Chondrocyte (in vitro differentiated cells): ENCODE measurements around the gene FBXO34. TPM values are rescaled to one million over a fixed set of nuclear protein-coding genes. Genes with fewer than 3 reads are reported as not detected.
A peak's percentile ranks its signal among the peaks of the same experiment; 100 is the strongest.

ENCODE experiments used
- DNase-seq: peaks from one replicate; pipeline ENCODE4 v3.0.0; 2021; ENCODE audit warnings: mixed read lengths, low spot score
- H3K27ac Mint-ChIP-seq: one replicate; pipeline ENCODE4 v1.8.0; 2021; ENCODE audit warnings: mild to moderate bottlenecking, moderate library complexity, mixed read lengths; ENCODE audit not compliant: unreplicated experiment
- H3K27me3 Mint-ChIP-seq: 2 replicates; pipeline ENCODE4 v1.8.0; 2021; ENCODE audit warnings: low read depth, mixed read lengths
- H3K36me3 Mint-ChIP-seq: 2 replicates; pipeline ENCODE4 v1.8.0; 2021; ENCODE audit warnings: low read depth, mixed read lengths
- H3K4me1 Mint-ChIP-seq: 2 replicates; pipeline ENCODE4 v1.8.0; 2021; ENCODE audit warnings: low read depth, mild to moderate bottlenecking, mixed read lengths
- H3K4me3 Mint-ChIP-seq: one replicate; pipeline ENCODE4 v1.8.0; 2021; ENCODE audit warnings: mild to moderate bottlenecking, moderate library complexity, mixed read lengths; ENCODE audit not compliant: unreplicated experiment
- H3K9me3 Mint-ChIP-seq: 2 replicates; pipeline ENCODE4 v1.8.0; 2021; ENCODE audit warnings: low read depth, mixed read lengths
- total RNA-seq: library from RNA; stranded (reverse); gene quantifications from 3 replicates; pipeline ENCODE4 v1.2.1, GENCODE V29; 2021
- TF ChIP-seq, protein P1 (sequence below): fragments of 200-600 bp; sonication (generic); IDR thresholded peaks from 2 replicates; pipeline ENCODE4 v1.5.0; 2021; ENCODE audit warnings: antibody characterized with exemption, mild to moderate bottlenecking, moderate library complexity

The FBXO34 gene
- total RNA-seq, 1 donor from 2014 or later, result 18.9 TPM

- H3K27me3 Mint-ChIP-seq, result no peaks in the 10 kb centered on the region
- H3K27ac Mint-ChIP-seq, result no peak overlapping the region
- no peak overlapping the region for H3K4me3 Mint-ChIP-seq
- H3K9me3 Mint-ChIP-seq, result no peaks in the 10 kb centered on the region
- no peak for DNase-seq
- peaks cover 28% of the 10 kb centered on the region for H3K4me1 Mint-ChIP-seq
- peaks cover 23% of the 10 kb centered on the region for H3K36me3 Mint-ChIP-seq
- TF ChIP-seq, protein P1, sequence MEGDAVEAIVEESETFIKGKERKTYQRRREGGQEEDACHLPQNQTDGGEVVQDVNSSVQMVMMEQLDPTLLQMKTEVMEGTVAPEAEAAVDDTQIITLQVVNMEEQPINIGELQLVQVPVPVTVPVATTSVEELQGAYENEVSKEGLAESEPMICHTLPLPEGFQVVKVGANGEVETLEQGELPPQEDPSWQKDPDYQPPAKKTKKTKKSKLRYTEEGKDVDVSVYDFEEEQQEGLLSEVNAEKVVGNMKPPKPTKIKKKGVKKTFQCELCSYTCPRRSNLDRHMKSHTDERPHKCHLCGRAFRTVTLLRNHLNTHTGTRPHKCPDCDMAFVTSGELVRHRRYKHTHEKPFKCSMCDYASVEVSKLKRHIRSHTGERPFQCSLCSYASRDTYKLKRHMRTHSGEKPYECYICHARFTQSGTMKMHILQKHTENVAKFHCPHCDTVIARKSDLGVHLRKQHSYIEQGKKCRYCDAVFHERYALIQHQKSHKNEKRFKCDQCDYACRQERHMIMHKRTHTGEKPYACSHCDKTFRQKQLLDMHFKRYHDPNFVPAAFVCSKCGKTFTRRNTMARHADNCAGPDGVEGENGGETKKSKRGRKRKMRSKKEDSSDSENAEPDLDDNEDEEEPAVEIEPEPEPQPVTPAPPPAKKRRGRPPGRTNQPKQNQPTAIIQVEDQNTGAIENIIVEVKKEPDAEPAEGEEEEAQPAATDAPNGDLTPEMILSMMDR, result no peak
These were observed 115.0 kb downstream of the FBXO34 start for GRCh38 chr14:55386037-55386808.

DNA sequence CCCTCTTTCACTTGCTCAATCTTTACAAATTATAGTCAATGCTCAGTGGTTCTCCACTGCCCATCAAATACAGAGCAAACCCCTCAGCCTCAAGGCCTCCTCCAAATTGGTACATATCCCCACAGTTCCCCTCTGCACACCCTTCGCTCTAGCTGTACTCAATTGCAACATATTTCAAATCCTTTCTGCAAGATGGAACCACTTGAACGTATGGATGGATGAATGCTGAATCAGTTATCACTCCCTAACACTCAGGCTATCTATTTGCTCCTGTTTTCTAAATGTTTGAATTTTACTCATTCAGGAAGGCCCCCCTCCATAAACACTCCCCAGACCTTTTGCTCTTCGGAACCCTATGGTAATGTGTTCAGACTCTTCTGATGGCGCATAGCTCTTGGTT, 115.9 kb downstream of the FBXO34 start:
- Mint-ChIP-seq H3K36me3 (peaks cover 20% of the 10 kb centered on the region), H3K27me3 (no peaks in the 10 kb centered on the region), H3K4me3 (no peak overlapping the region), H3K4me1 (peaks cover 28% of the 10 kb centered on the region), H3K9me3 (no peaks in the 10 kb centered on the region), H3K27ac (no peak overlapping the region)
- TF ChIP-seq, protein P1, result no peak
- no peak for DNase-seq

- Mint-ChIP-seq H3K36me3 (peaks cover 20% of the 10 kb centered on the region), H3K9me3 (no peaks in the 10 kb centered on the region), H3K27me3 (no peaks in the 10 kb centered on the region), H3K4me1 (peaks cover 21% of the 10 kb centered on the region), H3K4me3 (no peak overlapping the region), H3K27ac (no peak overlapping the region)
- TF ChIP-seq, protein P1, result no peak
- DNase-seq, result no peak
These were observed 116.9 kb downstream of the FBXO34 start for GRCh38 chr14:55388160-55388559.

GRCh38 chr14:55389330-55389729, 118.1 kb downstream of the FBXO34 start:
- peak overlapping the region; percentile 65 for H3K27ac Mint-ChIP-seq
- no peak overlapping the region for H3K4me3 Mint-ChIP-seq
- peaks cover 18% of the 10 kb centered on the region for H3K36me3 Mint-ChIP-seq

DNA sequence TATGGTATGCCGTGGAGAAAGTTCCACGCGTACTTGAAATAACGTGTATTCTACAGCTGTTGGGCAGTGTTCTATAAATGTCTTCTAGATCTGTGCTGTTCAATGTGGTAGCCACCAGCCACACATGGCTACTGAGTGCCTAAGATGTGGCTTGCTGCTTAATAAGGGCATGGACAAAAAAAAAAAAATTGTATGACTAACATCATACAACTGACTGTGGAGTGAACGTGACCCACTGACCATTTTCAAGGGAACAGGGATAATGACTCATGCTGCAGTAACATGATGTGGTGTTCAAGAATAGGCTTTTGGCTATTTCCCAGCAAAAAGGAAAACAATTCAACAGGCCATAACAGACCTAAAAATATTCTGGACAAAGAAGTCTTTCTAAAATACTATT, 127.5 kb downstream of the FBXO34 start:
- Mint-ChIP-seq H3K36me3 (peaks cover 8% of the 10 kb centered on the region), H3K27me3 (no peaks in the 10 kb centered on the region), H3K4me3 (no peak overlapping the region), H3K27ac (peak overlapping the region; percentile 87), H3K9me3 (no peaks in the 10 kb centered on the region), H3K4me1 (peaks cover 21% of the 10 kb centered on the region)
- no peak for DNase-seq
- TF ChIP-seq, protein P1, result no peak

More at GRCh38 chr14:55389330-55389729, 118.1 kb downstream of the FBXO34 start:
- peaks cover 15% of the 10 kb centered on the region for H3K4me1 Mint-ChIP-seq
- TF ChIP-seq, protein P1, result no peak
- H3K27me3 Mint-ChIP-seq, result no peaks in the 10 kb centered on the region
- no peak for DNase-seq
- H3K9me3 Mint-ChIP-seq, result no peaks in the 10 kb centered on the region
